ENCODE data around the gene CYP2A6.
A peak's percentile ranks its signal among the peaks of the same experiment; 100 is the strongest.

Gene CYP2A6

DNA sequence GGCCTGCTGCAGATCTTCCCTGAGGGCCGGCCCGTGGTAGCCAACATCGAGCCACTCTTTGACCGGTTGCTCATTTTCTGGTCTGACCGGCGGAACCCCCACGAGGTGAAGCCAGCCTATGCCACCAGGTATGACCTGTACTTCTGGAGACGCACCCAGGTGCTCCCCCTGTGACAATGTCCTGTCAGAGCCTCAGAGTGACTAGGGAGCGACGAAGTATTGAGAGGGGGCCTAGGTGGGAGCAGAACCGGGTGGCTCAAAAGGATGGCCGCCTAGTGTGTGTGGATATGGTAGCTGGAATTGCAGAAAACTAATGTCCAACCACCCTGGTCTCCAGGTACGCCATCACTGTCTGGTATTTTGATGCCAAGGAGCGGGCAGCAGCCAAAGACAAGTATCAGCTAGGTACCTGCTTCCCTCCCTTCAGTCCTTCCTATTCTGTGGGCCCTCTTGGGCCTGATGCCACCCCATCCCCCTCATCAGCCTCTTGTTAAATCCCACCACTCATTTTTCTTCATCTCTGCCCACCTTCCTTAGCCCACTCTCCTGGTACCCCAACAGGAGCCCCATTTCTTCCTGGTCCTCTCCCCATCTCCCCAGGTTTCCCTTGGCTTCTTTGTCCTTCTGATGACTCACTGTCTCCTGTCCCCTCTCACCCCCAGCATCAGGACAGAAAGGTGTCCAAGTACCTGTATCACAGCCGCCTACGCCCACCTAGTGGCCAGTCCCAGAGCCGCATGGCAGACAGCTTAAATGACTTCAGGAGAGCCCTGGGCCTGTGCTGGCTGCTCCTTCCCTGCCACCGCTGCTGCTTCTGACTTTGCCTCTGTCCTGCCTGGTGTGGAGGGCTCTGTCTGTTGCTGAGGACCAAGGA, 42.9 kb downstream of the CYP2A6 start:
- TF ChIP-seq, protein P1, sequence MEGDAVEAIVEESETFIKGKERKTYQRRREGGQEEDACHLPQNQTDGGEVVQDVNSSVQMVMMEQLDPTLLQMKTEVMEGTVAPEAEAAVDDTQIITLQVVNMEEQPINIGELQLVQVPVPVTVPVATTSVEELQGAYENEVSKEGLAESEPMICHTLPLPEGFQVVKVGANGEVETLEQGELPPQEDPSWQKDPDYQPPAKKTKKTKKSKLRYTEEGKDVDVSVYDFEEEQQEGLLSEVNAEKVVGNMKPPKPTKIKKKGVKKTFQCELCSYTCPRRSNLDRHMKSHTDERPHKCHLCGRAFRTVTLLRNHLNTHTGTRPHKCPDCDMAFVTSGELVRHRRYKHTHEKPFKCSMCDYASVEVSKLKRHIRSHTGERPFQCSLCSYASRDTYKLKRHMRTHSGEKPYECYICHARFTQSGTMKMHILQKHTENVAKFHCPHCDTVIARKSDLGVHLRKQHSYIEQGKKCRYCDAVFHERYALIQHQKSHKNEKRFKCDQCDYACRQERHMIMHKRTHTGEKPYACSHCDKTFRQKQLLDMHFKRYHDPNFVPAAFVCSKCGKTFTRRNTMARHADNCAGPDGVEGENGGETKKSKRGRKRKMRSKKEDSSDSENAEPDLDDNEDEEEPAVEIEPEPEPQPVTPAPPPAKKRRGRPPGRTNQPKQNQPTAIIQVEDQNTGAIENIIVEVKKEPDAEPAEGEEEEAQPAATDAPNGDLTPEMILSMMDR (conservative IDR thresholded peaks at IDR 0.05; ENCODE audit: low read depth, low read length) = peak; percentile 45
- no peak overlapping the region for H3K4me3 ChIP-seq (ENCODE audit: low read depth, low read length)
- peak; percentile 35 for DNase-seq (ENCODE audit: low read depth)

DNA sequence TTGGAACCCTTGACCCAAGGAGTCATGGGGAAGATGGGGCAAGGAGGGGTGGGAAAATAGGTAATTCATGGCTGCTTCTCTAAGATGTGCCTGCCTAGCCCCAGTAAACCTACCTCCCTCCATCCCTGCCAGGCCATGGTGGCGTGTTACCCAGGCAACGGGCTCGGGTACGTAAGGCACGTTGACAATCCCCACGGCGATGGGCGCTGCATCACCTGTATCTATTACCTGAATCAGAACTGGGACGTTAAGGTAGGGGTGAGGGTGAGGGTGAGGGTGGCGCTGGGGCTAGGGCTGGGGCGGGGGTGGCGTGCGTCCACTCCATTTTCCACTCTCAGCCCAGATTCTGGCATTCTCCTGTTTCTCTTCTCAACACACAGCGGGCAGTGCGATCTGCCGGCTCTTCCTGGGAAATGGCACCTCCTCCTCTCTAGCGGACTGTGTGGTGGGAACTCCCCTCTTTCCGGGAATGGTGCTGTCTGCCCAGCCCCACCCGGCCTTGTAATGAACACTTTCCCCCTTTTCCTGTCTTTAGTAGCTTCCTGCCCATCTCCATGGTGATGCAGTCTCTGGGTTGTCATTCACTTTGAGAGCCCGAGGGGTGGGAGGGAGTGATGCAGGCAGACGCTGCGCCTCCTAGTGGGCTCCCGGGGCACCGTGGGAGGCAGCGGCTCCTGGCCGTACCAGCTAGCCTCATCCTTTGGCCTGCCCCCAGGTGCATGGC, 43.7 kb downstream of the CYP2A6 start:
- peak overlapping the region; percentile 22 for H3K4me3 ChIP-seq (ENCODE audit: low read depth, low read length)
- TF ChIP-seq, protein P1 (conservative IDR thresholded peaks at IDR 0.05; ENCODE audit: low read depth, low read length) = peak; percentile 93
- DNase-seq (ENCODE audit: low read depth) = peak; percentile 99

DNA sequence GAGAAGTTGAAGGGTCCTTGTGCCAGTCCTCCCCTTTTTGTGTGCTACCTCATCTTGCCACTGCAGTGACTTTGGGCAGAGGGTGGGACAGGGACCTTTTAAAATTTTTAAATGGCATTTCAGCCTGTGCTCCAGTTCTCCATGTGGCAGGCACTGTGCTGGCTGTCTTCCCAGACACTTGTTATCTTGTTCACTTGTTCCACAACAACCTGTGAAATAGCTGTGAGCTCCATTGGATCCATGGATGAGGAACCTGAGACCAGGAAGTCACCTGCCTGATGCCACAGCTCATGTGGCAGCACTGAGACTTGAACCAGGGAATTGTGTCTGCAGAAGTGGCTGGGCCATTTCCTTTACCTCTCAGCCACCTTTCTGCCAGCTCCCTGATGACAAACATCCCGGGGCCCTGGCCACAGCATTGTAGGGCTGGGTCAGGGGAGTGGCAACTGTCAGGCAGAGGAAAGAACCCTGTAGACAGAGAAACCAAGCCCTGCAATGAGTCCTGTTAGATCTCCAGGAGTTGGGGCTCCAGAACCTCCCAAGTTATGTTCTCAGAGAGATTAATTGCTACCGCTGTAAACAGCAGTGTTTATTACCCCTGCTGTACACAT, 44.9 kb downstream of the CYP2A6 start:
- no peak for DNase-seq (ENCODE audit: low read depth)
- TF ChIP-seq, protein P1 (conservative IDR thresholded peaks at IDR 0.05; ENCODE audit: low read depth, low read length) = no peak
- no peak overlapping the region for H3K4me3 ChIP-seq (ENCODE audit: low read depth, low read length)

DNA sequence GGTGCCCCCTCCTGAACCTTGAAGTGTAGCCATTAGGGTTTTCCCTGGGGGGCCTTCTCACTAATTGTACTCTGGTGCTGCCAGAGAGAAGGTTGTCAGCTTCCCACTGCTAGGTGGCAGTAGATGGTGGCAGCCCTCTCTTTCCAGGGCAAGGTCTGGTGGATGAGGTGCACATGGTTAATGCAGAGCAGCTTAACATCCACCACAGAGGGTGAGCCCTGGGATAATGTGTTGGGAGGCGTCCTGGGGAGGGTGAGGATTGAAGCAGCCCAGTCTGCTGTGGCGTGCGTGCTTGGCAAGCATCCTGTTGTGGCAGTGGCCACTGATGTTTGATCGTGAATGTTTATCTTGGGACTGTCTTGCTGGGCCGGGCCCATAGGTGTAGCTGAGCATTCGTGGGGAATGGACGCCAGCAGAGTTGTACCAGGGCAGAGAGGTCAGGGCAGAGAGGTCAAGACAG, 45.4 kb downstream of the CYP2A6 start:
- no peak overlapping the region for H3K4me3 ChIP-seq (ENCODE audit: low read depth, low read length)
- TF ChIP-seq, protein P1 (conservative IDR thresholded peaks at IDR 0.05; ENCODE audit: low read depth, low read length) = peak; percentile 31
- DNase-seq (ENCODE audit: low read depth) = no peak

DNA sequence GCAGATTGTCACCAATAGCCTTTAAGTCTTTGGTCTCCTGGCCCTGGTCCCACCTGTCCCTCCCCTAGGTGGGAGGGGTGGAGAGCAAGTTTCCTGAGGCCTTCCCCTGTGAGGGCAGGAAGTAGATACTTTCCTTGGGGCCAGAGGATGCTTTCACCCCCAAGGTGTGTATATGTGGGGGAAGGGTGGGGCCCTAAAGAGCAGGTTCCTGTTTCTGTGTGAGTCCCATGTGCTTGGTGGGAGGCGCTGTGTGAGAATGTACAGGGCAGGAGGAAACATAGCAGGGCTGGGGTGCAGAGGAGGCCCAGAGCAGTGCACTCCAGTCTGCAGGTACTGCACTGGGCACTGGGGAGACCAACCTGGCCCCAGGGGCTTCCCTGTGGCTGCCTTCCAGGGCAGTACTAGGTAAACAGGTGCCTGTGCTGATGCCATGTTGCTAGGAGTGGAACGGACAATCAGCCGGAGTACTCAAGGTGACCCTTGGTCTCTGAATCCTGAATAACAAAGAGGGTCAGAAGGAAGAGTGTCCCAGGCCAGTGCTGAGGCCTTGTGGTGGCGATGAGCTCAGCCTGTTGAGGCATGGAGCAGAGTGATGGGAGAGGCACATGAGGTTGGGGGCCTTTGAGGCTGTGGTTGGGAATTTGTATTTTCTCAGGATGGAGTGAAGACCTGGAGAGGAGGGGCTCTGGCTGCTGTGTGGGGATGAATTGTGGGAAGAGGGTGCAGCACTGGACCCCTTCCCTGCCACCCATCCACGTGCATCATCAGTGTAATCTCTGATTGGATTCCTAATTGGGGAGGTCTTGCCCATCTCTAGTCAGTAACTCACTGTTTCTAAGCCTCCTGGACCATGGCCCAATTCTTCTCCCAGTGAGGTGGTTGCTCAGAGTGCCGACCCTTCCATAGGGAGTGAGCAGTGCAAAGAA, 46.1 kb downstream of the CYP2A6 start:
- H3K4me3 ChIP-seq (ENCODE audit: low read depth, low read length) = no peak overlapping the region
- TF ChIP-seq, protein P1 (conservative IDR thresholded peaks at IDR 0.05; ENCODE audit: low read depth, low read length) = no peak
- DNase-seq (ENCODE audit: low read depth) = no peak

DNA sequence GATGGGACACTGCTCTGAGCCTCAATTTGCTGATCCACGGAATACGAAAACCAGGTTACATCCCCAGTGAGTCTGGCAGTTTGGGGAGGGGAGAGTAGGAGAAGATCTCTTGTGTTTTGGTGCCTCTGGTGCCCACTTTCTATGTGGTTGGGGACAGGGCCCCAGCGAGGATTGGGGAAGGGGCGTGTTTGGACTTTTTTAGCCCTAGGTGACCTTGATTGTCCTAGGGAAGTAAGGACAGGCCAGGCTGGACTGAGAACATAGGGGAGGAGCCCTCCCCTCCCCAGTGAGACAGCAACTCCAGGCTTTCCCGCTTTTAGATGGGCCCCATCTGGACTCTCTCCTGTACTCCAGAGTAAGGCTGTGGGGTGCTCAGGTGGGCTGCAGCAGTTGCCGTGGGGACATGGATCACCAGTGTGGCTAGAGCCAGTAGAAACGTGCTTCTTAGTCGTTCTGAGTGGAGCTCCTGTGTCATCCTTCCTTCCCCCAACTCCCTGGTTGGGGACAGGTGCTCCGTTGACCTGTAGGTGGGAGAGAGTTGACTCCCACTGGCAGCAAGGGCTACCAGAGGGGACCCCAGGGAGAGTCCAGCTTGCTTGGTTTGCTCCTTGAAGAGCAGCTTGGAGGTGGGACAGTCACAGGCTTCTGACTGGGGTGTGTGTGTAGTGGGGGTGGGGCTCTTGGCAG, 46.9 kb downstream of the CYP2A6 start:
- TF ChIP-seq, protein P1 (conservative IDR thresholded peaks at IDR 0.05; ENCODE audit: low read depth, low read length) = no peak
- DNase-seq (ENCODE audit: low read depth) = no peak
- peak overlapping the region; percentile 8 for H3K4me3 ChIP-seq (ENCODE audit: low read depth, low read length)
